ENCODE measurements around the gene NFIX.
A peak's percentile ranks its signal among the peaks of the same experiment; 100 is the strongest.

NFIX gene

GRCh38 chr19:13103581-13104359 lies 108.5 kb downstream of the NFIX start:
- H3K4me1 ChIP-seq (ENCODE audit: insufficient read depth, low read length): peaks cover 31% of the 10 kb centered on the region
- no peak overlapping the region for H3K9ac ChIP-seq (ENCODE audit: low read depth, low read length)
- no peak for TF ChIP-seq EZH2 (IDR thresholded peaks at IDR 0.05; ENCODE audit: borderline replicate concordance, low read depth, low read length, severe bottlenecking)
- TF ChIP-seq, protein P1, sequence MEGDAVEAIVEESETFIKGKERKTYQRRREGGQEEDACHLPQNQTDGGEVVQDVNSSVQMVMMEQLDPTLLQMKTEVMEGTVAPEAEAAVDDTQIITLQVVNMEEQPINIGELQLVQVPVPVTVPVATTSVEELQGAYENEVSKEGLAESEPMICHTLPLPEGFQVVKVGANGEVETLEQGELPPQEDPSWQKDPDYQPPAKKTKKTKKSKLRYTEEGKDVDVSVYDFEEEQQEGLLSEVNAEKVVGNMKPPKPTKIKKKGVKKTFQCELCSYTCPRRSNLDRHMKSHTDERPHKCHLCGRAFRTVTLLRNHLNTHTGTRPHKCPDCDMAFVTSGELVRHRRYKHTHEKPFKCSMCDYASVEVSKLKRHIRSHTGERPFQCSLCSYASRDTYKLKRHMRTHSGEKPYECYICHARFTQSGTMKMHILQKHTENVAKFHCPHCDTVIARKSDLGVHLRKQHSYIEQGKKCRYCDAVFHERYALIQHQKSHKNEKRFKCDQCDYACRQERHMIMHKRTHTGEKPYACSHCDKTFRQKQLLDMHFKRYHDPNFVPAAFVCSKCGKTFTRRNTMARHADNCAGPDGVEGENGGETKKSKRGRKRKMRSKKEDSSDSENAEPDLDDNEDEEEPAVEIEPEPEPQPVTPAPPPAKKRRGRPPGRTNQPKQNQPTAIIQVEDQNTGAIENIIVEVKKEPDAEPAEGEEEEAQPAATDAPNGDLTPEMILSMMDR (IDR thresholded peaks at IDR 0.05; ENCODE audit: borderline replicate concordance, extremely low read depth, low read length, poor library complexity, severe bottlenecking): no peak
- no peak for DNase-seq
- H3K27ac ChIP-seq (ENCODE audit: low read length): no peak overlapping the region
- H3K4me2 ChIP-seq (ENCODE audit: insufficient read depth, low read length): no peak overlapping the region
- H3K79me2 ChIP-seq (ENCODE audit: insufficient read depth, low read length): no peaks in the 10 kb centered on the region
- H3K9me3 ChIP-seq (ENCODE audit: insufficient read depth, low read length, severe bottlenecking): no peaks in the 10 kb centered on the region
- H2AFZ ChIP-seq (ENCODE audit: low read depth, low read length): no peak overlapping the region
- H3K27me3 ChIP-seq (ENCODE audit: insufficient read depth, low read length, poor library complexity): peaks cover 9% of the 10 kb centered on the region
- ATAC-seq (ENCODE audit: insufficient read depth, low read depth): no peak; the same call in 2 of the 3 replicates
- no peak overlapping the region for H3K4me3 ChIP-seq (ENCODE audit: low read depth in 1 of 2, low read length in 2 of 2)
- H3K36me3 ChIP-seq (ENCODE audit: insufficient read depth, low read length): peaks cover 6% of the 10 kb centered on the region
- no peaks in the 10 kb centered on the region for H4K20me1 ChIP-seq (ENCODE audit: insufficient read depth, low read length)

- ATAC-seq (ENCODE audit: insufficient read depth, low read depth): peak; percentile 35; the same call in 2 of the 3 replicates
- H3K79me2 ChIP-seq (ENCODE audit: insufficient read depth, low read length): no peaks in the 10 kb centered on the region
- peaks cover 12% of the 10 kb centered on the region for H3K36me3 ChIP-seq (ENCODE audit: insufficient read depth, low read length)
- H4K20me1 ChIP-seq (ENCODE audit: insufficient read depth, low read length): no peaks in the 10 kb centered on the region
- DNase-seq: peak; percentile 53
- TF ChIP-seq EZH2 (IDR thresholded peaks at IDR 0.05; ENCODE audit: borderline replicate concordance, low read depth, low read length, severe bottlenecking): no peak
- TF ChIP-seq, protein P1 (IDR thresholded peaks at IDR 0.05; ENCODE audit: borderline replicate concordance, extremely low read depth, low read length, poor library complexity, severe bottlenecking): peak; percentile 66
- H3K27ac ChIP-seq (ENCODE audit: low read length): no peak overlapping the region
- no peaks in the 10 kb centered on the region for H3K9me3 ChIP-seq (ENCODE audit: insufficient read depth, low read length, severe bottlenecking)
- H3K9ac ChIP-seq (ENCODE audit: low read depth, low read length): no peak overlapping the region
- H3K4me2 ChIP-seq (ENCODE audit: insufficient read depth, low read length): no peak overlapping the region
- peaks cover 9% of the 10 kb centered on the region for H3K27me3 ChIP-seq (ENCODE audit: insufficient read depth, low read length, poor library complexity)
- peaks cover 25% of the 10 kb centered on the region for H3K4me1 ChIP-seq (ENCODE audit: insufficient read depth, low read length)
- H3K4me3 ChIP-seq (ENCODE audit: low read depth in 1 of 2, low read length in 2 of 2): no peak overlapping the region
- no peak overlapping the region for H2AFZ ChIP-seq (ENCODE audit: low read depth, low read length)
These were observed 109.1 kb downstream of the NFIX start for GRCh38 chr19:13104360-13104847.

DNA sequence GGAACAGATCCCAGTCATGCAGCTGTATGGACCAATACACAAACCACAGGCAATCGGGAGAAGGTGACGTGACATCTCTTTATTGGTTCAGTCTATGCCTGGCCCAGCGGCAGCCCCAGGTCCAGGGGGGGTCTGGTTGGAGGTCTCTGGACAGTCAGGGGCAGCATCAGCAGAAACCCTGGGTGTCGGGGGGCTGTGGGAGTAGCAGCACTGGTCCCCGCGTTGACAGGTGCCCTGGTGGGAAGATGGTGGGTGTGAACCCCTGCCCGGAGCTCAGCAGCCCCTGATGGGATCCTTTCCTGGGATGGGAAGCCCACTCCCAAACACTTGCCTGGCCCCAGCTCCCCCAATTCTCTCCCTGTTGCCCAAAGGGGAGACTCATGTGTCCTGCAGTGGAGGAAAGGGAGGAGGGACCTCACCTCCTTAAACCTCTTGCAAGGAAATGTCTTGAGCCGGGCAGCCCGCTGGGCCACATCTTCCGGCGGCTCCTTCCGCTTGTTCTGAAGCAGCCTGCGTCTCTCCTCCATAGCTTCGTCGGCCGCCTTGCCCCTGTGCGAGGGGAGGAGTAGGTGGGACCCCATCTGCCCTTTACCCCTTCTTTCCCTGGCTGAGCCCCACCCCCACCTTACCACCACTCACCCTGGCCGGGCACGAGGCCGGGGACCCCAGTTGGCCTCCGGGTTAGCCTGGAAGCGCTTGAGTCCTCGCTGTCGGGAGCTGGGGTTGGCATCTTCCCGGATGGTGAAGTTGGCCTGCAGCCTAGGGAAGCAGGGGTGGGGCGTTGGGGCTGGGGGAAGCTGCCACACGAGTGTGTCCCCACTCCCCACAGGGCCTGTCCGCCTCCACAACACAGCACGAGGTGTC lies 109.8 kb downstream of the NFIX start:
- Histone ChIP-seq H2AFZ (ENCODE audit: low read depth, low read length) (no peak overlapping the region), H3K36me3 (ENCODE audit: insufficient read depth, low read length) (peaks cover 19% of the 10 kb centered on the region), H3K79me2 (ENCODE audit: insufficient read depth, low read length) (no peaks in the 10 kb centered on the region), H3K9me3 (ENCODE audit: insufficient read depth, low read length, severe bottlenecking) (no peaks in the 10 kb centered on the region), H3K4me3 (ENCODE audit: low read depth in 1 of 2, low read length in 2 of 2) (no peak overlapping the region), H4K20me1 (ENCODE audit: insufficient read depth, low read length) (no peaks in the 10 kb centered on the region), H3K9ac (ENCODE audit: low read depth, low read length) (no peak overlapping the region), H3K4me1 (ENCODE audit: insufficient read depth, low read length) (peaks cover 18% of the 10 kb centered on the region), H3K27ac (ENCODE audit: low read length) (no peak overlapping the region), H3K4me2 (ENCODE audit: insufficient read depth, low read length) (no peak overlapping the region), H3K27me3 (ENCODE audit: insufficient read depth, low read length, poor library complexity) (peaks cover 9% of the 10 kb centered on the region)
- no peak for DNase-seq
- no peak for TF ChIP-seq EZH2 (IDR thresholded peaks at IDR 0.05; ENCODE audit: borderline replicate concordance, low read depth, low read length, severe bottlenecking)
- TF ChIP-seq, protein P1 (IDR thresholded peaks at IDR 0.05; ENCODE audit: borderline replicate concordance, extremely low read depth, low read length, poor library complexity, severe bottlenecking): no peak
- ATAC-seq (ENCODE audit: insufficient read depth, low read depth): no peak
